Epithelial cell of prostate (primary cell): ENCODE results near the gene XIRP2.

Experiments
- DNase-seq: peaks from one replicate; pipeline ENCODE4 v3.0.0-alpha.2; 2011; ENCODE audit warnings: low read depth, low spot score
- H3K27ac ChIP-seq: fragments of 450-650 bp; 2 replicates; pipeline ENCODE4 v1.5.1; 2017; ENCODE audit warnings: mild to moderate bottlenecking

The XIRP2 gene

GRCh38 chr2:166934817-166935216, 46.5 kb downstream of the XIRP2 start:
- no peak for DNase-seq
- H3K27ac ChIP-seq, result no peak overlapping the region

GRCh38 chr2:166942377-166942776, 54.1 kb downstream of the XIRP2 start:
- DNase-seq, result no peak
- no peak overlapping the region for H3K27ac ChIP-seq

GRCh38 chr2:166944909-166945308, 56.6 kb downstream of the XIRP2 start:
- no peak overlapping the region for H3K27ac ChIP-seq
- DNase-seq, result no peak

GRCh38 chr2:166957686-166958085, 69.4 kb downstream of the XIRP2 start:
- no peak overlapping the region for H3K27ac ChIP-seq
- no peak for DNase-seq

- H3K27ac ChIP-seq, result no peak overlapping the region
- no peak for DNase-seq
These were observed 70.8 kb downstream of the XIRP2 start for GRCh38 chr2:166958986-166959481.

- H3K27ac ChIP-seq, result no peak overlapping the region
These were observed 71.3 kb downstream of the XIRP2 start for GRCh38 chr2:166959556-166959955.

GRCh38 chr2:166960702-166961270, 72.5 kb downstream of the XIRP2 start:
- H3K27ac ChIP-seq, result no peak overlapping the region
- no peak for DNase-seq

More at GRCh38 chr2:166959556-166959955, 71.3 kb downstream of the XIRP2 start:
- DNase-seq, result no peak

- H3K27ac ChIP-seq, result no peak overlapping the region
- no peak for DNase-seq
These were observed 73.7 kb downstream of the XIRP2 start for GRCh38 chr2:166961933-166962332.

- no peak overlapping the region for H3K27ac ChIP-seq
- DNase-seq, result no peak
These were observed 81.2 kb downstream of the XIRP2 start for GRCh38 chr2:166969486-166969885.

GRCh38 chr2:166972002-166972401, 83.7 kb downstream of the XIRP2 start:
- no peak for DNase-seq
- H3K27ac ChIP-seq, result no peak overlapping the region

- no peak overlapping the region for H3K27ac ChIP-seq
These were observed 84.1 kb downstream of the XIRP2 start for GRCh38 chr2:166972418-166972817.

GRCh38 chr2:166984188-166984587, 95.9 kb downstream of the XIRP2 start:
- no peak overlapping the region for H3K27ac ChIP-seq
- no peak for DNase-seq

More at GRCh38 chr2:166972418-166972817, 84.1 kb downstream of the XIRP2 start:
- DNase-seq, result no peak

- H3K27ac ChIP-seq, result no peak overlapping the region
- no peak for DNase-seq
These were observed 96.5 kb downstream of the XIRP2 start for GRCh38 chr2:166984797-166985196.

GRCh38 chr2:166994588-166995336, 106.5 kb downstream of the XIRP2 start:
- H3K27ac ChIP-seq, result no peak overlapping the region
- no peak for DNase-seq

- no peak for DNase-seq
- H3K27ac ChIP-seq, result no peak overlapping the region
These were observed 108.2 kb downstream of the XIRP2 start for GRCh38 chr2:166996465-166996864.

- H3K27ac ChIP-seq, result no peak overlapping the region
- DNase-seq, result no peak
These were observed 112.9 kb downstream of the XIRP2 start for GRCh38 chr2:167001165-167001564.

GRCh38 chr2:167005096-167005495, 116.8 kb downstream of the XIRP2 start:
- no peak overlapping the region for H3K27ac ChIP-seq
- DNase-seq, result no peak

GRCh38 chr2:167013227-167013626, 124.9 kb downstream of the XIRP2 start:
- no peak overlapping the region for H3K27ac ChIP-seq
- no peak for DNase-seq

- no peak for DNase-seq
- H3K27ac ChIP-seq, result no peak overlapping the region
These were observed 127.5 kb downstream of the XIRP2 start for GRCh38 chr2:167015806-167016205.

- no peak for DNase-seq
- H3K27ac ChIP-seq, result no peak overlapping the region
These were observed 128.7 kb downstream of the XIRP2 start for GRCh38 chr2:167017021-167017420.

- no peak for DNase-seq
- H3K27ac ChIP-seq, result no peak overlapping the region
These were observed 130.3 kb downstream of the XIRP2 start for GRCh38 chr2:167018590-167018989.

- no peak for DNase-seq
- no peak overlapping the region for H3K27ac ChIP-seq
These were observed 140.2 kb downstream of the XIRP2 start for GRCh38 chr2:167028503-167028902.
